Fibroblast of pulmonary artery (primary cell): Measurements from ENCODE around the gene WDPCP.
"Not testable (repeated sequence)": the region's sequence is repeated elsewhere in the genome, so short reads cannot be mapped to it uniquely, and the experiment has no call there.

ENCODE experiments used
- DNase-seq: peaks from one replicate; pipeline ENCODE4 v3.0.0-alpha.2; 2010; ENCODE audit warnings: low read depth
- H3K4me3 ChIP-seq: replicated peaks from 2 replicates; pipeline ENCODE4 v1.5.1; 2011; ENCODE audit warnings: low read depth, mild to moderate bottlenecking, control low read depth, low read length, moderate library complexity
- TF ChIP-seq, protein P1 (sequence below): IDR thresholded peaks from 2 replicates; pipeline ENCODE4 v1.5.1; 2011; ENCODE audit warnings: mild to moderate bottlenecking, control low read depth, low read length, inconsistent platforms; ENCODE audit errors: missing control alignments

WDPCP gene

DNA sequence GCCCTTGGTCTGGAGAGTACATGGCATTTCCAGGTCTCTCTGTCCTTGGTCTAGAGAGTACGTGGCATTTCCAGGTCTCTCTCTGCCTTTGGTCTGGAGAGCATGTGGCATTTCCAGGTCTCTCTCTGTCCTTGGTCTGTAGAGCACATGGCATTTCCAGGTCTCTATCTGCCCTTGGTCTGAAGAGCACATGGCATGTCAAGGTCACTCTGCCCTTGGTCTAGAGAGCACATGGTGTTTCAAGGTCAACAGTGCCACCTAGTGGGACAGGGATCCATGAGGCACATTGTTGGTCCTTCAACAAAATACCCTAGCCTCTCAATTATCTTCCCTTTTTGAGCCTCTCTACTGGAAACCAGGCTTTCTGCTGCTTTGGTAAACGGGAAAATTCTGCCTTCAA lies 287.4 kb downstream of the WDPCP start:
- H3K4me3 ChIP-seq: no peak overlapping the region
- no peak for DNase-seq
- TF ChIP-seq, protein P1, sequence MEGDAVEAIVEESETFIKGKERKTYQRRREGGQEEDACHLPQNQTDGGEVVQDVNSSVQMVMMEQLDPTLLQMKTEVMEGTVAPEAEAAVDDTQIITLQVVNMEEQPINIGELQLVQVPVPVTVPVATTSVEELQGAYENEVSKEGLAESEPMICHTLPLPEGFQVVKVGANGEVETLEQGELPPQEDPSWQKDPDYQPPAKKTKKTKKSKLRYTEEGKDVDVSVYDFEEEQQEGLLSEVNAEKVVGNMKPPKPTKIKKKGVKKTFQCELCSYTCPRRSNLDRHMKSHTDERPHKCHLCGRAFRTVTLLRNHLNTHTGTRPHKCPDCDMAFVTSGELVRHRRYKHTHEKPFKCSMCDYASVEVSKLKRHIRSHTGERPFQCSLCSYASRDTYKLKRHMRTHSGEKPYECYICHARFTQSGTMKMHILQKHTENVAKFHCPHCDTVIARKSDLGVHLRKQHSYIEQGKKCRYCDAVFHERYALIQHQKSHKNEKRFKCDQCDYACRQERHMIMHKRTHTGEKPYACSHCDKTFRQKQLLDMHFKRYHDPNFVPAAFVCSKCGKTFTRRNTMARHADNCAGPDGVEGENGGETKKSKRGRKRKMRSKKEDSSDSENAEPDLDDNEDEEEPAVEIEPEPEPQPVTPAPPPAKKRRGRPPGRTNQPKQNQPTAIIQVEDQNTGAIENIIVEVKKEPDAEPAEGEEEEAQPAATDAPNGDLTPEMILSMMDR: no peak

DNA sequence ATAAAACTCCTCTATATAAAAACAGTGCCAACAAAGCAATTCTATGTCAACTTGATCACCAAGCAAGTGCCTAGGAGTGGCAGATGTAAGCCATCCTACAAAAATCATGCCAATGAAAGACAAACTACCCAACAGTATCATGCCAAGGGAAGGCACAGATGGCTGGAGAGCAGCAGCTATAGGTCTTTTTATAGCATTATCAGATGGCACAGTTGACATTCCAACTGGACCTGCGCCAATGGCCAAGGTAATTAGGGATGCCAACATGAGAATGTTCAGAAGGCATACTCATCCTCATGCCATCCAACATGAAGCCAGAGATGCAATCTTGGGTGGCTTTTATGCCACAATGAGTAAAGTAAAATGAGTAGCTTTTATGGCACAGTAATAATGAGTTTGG lies 300.3 kb downstream of the WDPCP start:
- TF ChIP-seq, protein P1: no peak
- H3K4me3 ChIP-seq: no peak overlapping the region
- DNase-seq: no peak

DNA sequence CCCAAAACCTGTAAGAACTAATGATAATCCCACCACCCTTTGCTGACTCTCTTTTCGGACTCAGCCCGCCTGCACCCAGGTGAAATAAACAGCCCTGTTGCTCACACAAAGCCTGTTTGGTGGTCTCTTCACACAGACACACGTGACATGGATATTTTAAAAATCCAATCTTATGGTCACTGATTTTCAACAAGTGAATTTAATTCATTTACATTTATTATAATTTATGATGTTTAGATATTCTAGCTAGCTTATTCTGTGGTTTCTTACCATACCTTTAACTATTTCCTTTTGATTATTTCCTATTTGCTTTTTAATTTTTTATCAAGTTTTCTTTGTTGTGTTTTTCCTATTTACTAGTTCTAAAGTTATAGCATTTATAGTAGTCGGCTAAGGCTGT lies 301.8 kb downstream of the WDPCP start:
- not testable (repeated sequence) for DNase-seq, H3K4me3 ChIP-seq

DNA sequence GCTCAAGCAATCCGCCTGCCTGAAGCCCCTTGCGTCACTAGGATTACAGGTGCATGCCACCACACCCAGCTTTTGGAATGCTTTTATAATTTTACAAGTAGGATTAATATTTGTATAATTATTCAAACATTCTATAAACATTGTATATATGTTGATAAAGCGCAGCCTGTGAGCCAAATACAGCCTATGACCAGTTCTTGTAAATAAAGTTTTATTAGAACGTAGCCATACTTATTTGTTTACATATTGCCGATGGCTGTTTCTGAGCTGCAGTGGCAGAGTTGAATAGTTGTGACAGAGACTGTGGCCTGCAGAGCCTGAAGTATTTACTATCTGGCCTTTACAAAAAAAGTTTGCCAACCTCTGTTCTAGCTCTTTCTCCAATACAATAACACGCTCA lies 305.0 kb downstream of the WDPCP start:
- TF ChIP-seq, protein P1: no peak
- no peak for DNase-seq
- H3K4me3 ChIP-seq: no peak overlapping the region

DNA sequence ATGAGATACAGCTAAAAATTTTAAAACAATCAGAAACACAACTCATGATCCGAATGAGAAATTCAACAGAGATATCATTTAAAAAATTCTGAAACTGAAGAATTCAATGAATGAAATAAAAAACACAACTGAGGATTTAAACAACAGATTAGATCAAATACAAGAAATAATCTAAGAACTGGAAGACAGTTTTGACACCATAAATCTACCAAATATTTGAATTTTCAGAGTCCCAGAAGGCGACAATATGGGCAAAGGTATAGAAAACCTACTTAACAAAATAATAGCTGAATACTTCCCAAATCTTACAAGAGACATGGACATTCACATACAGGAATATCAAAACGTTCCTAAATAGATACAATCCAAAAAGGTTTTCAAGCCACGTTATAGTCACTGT lies 315.7 kb downstream of the WDPCP start:
- TF ChIP-seq, protein P1: no peak
- DNase-seq: no peak

DNA sequence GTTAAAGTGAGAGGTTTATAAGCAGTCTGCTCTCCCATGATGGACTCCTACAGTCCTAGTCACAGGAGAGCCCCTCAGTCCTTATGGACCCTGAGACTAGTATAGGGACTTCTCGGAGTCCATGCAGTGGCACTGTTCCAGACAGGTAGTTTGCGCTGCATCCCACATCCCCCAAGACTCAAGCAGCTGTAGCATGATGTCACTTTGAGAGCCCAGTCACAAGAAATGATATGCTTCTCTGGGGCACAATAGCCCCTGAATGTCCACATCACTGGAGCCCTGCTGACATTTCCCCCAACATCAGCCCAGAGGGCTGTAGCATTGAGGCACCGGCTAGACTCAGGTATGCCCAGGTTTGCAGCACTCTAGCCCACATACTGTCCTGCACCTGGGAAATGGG lies 317.6 kb downstream of the WDPCP start:
- H3K4me3 ChIP-seq: no peak overlapping the region
- TF ChIP-seq, protein P1: no peak
- no peak for DNase-seq

More for the DNA sequence above, 315.7 kb downstream of the WDPCP start:
- H3K4me3 ChIP-seq: no peak overlapping the region

DNA sequence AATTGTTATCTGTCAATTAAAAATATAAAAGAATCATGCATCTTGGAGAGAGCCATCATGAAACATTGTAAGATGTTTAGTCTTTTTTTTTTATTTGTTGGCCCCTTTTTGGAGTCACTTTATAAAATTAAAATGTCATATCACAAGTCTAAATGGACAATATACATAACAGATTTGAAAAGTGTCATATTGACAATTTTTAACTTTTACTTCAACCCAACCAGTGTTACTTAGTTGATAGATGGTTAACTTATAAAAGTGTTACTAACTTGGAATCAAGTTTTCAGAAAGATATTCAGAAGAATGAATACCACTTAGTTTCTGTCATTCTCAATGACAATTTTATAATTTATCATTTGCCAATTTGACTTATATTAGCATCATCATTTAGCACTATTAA lies 319.3 kb downstream of the WDPCP start:
- TF ChIP-seq, protein P1: no peak
- no peak for DNase-seq
- H3K4me3 ChIP-seq: no peak overlapping the region
